ENCODE data around the gene OGT. TPM values are rescaled to one million over a fixed set of nuclear protein-coding genes. Genes with fewer than 3 reads are reported as not detected.

The OGT gene
- total and polyA plus RNA-seq, 10 of the 15 experiments (the other 5 are each of a cell fraction or from before 2014, with no cell fraction given) = 38.2 to 671 (median 107) TPM

DNA sequence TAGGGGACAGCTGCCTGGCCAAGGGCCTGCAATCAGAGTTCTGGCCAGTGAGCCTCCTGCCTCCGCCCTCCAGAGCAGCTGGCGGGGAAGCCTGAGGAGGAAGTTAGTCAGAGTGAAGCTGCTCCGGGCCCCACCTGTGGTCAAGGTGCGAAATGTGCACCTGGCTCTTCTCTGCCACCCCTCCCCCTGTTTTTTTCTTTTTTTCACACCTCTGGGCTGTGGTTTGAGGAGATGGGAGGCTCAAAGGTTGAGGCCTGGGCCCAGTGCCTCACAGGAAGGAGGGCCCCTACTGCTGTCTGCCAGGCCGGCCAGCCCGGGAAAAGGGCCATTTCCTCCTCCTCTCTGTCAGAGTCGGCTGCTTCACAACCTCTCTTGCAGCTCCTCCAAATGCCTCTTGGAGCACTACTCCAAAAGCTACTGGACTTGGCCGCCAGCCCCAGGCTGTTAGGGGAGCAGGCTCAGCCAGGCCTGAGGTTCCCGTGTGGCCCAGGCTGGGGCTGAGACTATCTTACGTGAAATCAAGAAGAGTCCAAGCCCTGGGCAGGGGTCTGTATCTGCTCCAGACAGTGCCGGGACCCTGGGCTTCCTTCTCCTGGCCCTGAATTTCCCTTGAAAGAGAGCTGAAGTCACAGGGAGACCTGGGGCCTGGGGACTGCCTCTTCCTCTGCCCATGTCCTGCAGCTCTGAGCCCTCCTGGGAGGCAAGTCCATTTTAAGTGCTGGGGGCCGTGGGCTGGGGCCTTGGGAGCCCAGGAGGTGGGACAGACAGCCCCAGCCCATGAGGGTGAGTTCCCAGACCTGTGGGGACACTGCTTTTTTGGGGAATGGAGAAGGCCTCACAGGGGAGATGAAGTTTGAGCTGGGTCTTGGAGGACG lies 89.9 kb downstream of the OGT start (continued):
- TF ChIP-seq, protein P1, sequence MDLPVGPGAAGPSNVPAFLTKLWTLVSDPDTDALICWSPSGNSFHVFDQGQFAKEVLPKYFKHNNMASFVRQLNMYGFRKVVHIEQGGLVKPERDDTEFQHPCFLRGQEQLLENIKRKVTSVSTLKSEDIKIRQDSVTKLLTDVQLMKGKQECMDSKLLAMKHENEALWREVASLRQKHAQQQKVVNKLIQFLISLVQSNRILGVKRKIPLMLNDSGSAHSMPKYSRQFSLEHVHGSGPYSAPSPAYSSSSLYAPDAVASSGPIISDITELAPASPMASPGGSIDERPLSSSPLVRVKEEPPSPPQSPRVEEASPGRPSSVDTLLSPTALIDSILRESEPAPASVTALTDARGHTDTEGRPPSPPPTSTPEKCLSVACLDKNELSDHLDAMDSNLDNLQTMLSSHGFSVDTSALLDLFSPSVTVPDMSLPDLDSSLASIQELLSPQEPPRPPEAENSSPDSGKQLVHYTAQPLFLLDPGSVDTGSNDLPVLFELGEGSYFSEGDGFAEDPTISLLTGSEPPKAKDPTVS (IDR thresholded peaks at IDR 0.05; ENCODE audit: low read depth, low read length) = no peak
- TF ChIP-seq SMARCA5 (IDR thresholded peaks at IDR 0.05) (no peak; the same call in 1 of the 2 replicates), NFYB (IDR thresholded peaks at IDR 0.05; ENCODE audit: insufficient read depth, low read depth, low read length) (no peak), HCFC1 (IDR thresholded peaks at IDR 0.05; ENCODE audit: low read length) (no peak), CHD1 (IDR thresholded peaks at IDR 0.05; ENCODE audit: low read depth, low read length) (no peak), DPF2 (IDR thresholded peaks at IDR 0.05) (peak; percentile 99), ASH2L (IDR thresholded peaks at IDR 0.05; ENCODE audit: borderline replicate concordance, low read depth) (no peak), TARDBP (IDR thresholded peaks at IDR 0.05; ENCODE audit: borderline replicate concordance) (peak; percentile 57; the same call in 1 of the 2 replicates), YBX1 (IDR thresholded peaks at IDR 0.05) (no peak), EZH2 (IDR thresholded peaks at IDR 0.05; ENCODE audit: borderline replicate concordance, control insufficient read depth, low read depth, low read length) (no peak), TCF12 (IDR thresholded peaks at IDR 0.05; ENCODE audit: low read depth, low read length) (peak; percentile 100), PAX8 (IDR thresholded peaks at IDR 0.05) (no peak)
- TF ChIP-seq, protein P2, sequence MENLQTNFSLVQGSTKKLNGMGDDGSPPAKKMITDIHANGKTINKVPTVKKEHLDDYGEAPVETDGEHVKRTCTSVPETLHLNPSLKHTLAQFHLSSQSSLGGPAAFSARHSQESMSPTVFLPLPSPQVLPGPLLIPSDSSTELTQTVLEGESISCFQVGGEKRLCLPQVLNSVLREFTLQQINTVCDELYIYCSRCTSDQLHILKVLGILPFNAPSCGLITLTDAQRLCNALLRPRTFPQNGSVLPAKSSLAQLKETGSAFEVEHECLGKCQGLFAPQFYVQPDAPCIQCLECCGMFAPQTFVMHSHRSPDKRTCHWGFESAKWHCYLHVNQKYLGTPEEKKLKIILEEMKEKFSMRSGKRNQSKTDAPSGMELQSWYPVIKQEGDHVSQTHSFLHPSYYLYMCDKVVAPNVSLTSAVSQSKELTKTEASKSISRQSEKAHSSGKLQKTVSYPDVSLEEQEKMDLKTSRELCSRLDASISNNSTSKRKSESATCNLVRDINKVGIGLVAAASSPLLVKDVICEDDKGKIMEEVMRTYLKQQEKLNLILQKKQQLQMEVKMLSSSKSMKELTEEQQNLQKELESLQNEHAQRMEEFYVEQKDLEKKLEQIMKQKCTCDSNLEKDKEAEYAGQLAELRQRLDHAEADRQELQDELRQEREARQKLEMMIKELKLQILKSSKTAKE (IDR thresholded peaks at IDR 0.05; ENCODE audit: low read depth, poor library complexity, severe bottlenecking) = peak; percentile 93
- TF ChIP-seq, protein P3, sequence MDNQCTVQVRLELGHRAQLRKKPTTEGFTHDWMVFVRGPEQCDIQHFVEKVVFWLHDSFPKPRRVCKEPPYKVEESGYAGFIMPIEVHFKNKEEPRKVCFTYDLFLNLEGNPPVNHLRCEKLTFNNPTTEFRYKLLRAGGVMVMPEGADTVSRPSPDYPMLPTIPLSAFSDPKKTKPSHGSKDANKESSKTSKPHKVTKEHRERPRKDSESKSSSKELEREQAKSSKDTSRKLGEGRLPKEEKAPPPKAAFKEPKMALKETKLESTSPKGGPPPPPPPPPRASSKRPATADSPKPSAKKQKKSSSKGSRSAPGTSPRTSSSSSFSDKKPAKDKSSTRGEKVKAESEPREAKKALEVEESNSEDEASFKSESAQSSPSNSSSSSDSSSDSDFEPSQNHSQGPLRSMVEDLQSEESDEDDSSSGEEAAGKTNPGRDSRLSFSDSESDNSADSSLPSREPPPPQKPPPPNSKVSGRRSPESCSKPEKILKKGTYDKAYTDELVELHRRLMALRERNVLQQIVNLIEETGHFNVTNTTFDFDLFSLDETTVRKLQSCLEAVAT (IDR thresholded peaks at IDR 0.05) = peak; percentile 91
- TF ChIP-seq, protein P4, sequence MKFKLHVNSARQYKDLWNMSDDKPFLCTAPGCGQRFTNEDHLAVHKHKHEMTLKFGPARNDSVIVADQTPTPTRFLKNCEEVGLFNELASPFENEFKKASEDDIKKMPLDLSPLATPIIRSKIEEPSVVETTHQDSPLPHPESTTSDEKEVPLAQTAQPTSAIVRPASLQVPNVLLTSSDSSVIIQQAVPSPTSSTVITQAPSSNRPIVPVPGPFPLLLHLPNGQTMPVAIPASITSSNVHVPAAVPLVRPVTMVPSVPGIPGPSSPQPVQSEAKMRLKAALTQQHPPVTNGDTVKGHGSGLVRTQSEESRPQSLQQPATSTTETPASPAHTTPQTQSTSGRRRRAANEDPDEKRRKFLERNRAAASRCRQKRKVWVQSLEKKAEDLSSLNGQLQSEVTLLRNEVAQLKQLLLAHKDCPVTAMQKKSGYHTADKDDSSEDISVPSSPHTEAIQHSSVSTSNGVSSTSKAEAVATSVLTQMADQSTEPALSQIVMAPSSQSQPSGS (IDR thresholded peaks at IDR 0.05; ENCODE audit: low read length) = no peak
- TF ChIP-seq, protein P5, sequence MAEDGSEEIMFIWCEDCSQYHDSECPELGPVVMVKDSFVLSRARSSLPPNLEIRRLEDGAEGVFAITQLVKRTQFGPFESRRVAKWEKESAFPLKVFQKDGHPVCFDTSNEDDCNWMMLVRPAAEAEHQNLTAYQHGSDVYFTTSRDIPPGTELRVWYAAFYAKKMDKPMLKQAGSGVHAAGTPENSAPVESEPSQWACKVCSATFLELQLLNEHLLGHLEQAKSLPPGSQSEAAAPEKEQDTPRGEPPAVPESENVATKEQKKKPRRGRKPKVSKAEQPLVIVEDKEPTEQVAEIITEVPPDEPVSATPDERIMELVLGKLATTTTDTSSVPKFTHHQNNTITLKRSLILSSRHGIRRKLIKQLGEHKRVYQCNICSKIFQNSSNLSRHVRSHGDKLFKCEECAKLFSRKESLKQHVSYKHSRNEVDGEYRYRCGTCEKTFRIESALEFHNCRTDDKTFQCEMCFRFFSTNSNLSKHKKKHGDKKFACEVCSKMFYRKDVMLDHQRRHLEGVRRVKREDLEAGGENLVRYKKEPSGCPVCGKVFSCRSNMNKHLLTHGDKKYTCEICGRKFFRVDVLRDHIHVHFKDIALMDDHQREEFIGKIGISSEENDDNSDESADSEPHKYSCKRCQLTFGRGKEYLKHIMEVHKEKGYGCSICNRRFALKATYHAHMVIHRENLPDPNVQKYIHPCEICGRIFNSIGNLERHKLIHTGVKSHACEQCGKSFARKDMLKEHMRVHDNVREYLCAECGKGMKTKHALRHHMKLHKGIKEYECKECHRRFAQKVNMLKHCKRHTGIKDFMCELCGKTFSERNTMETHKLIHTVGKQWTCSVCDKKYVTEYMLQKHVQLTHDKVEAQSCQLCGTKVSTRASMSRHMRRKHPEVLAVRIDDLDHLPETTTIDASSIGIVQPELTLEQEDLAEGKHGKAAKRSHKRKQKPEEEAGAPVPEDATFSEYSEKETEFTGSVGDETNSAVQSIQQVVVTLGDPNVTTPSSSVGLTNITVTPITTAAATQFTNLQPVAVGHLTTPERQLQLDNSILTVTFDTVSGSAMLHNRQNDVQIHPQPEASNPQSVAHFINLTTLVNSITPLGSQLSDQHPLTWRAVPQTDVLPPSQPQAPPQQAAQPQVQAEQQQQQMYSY (CRISPR knock-in tag; IDR thresholded peaks at IDR 0.05) = no peak

Measured in GM12878 (cell line).